Neural cell (in vitro differentiated cells): Measurements from ENCODE around the gene TBKBP1.

Experiments used
- CTCF ChIP-seq: fragments of 450-650 bp; IDR thresholded peaks from 2 replicates; pipeline ENCODE4 v1.5.1; 2014; ENCODE audit warnings: antibody characterized with exemption, mild to moderate bottlenecking, moderate library complexity; ENCODE audit not compliant: poor library complexity, severe bottlenecking
- EP300 ChIP-seq: fragments of 450-650 bp; conservative IDR thresholded peaks from 2 replicates; pipeline ENCODE4 v1.6.1; 2014; ENCODE audit warnings: antibody characterized with exemption, mild to moderate bottlenecking, moderate library complexity; ENCODE audit not compliant: poor library complexity, severe bottlenecking

- no peak for TF ChIP-seq EP300
- TF ChIP-seq CTCF: no peak
Observed at GRCh38 chr17:47696717-47697642, 3.0 kb downstream of the TBKBP1 start.
